HT1080 (cell line): ENCODE results near the gene PRKCA. TPM values are rescaled to one million over a fixed set of nuclear protein-coding genes. Genes with fewer than 3 reads are reported as not detected.
"Not testable (repeated sequence)": the region's sequence is repeated elsewhere in the genome, so short reads cannot be mapped to it uniquely, and the experiment has no call there.

Experiments
- DNase-seq: peaks from one replicate; pipeline ENCODE4 v3.0.0-alpha.2; 2015; ENCODE audit warnings: low read depth
- total RNA-seq: library from RNA; depleted of rRNA; stranded (reverse); fragments of >200 nt; shearing (Covaris generic); gene quantifications from 2 replicates; pipeline ENCODE4 v1.2.3, GENCODE V29; 2014

Gene PRKCA
- total RNA-seq, 1 experiment from 2014 or later = 24.1 TPM

- DNase-seq = not testable (repeated sequence)
Observed at GRCh38 chr17:66350576-66350975, 48.2 kb downstream of the PRKCA start.

GRCh38 chr17:66351033-66351432 lies 48.6 kb downstream of the PRKCA start:
- DNase-seq = no peak

DNA sequence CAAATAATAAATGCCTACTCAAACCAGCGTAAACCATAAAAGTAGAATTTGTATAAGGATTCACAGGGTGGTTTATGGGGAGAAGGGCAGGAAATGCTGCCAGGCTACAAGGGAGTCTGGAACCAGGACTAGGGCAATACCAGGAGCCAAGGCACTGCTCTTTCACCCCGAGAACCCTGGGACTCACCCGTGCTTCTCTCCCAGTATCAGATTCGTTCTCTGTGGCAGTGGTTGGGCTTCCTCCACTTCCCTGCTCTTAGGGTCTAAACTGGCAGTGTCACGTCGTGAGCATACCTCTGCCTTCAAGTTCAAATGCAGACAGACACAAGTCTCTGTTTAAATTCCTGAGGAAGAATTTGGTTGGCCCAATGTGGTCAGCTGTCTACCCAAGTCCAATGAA lies 49.3 kb downstream of the PRKCA start:
- DNase-seq = no peak

DNA sequence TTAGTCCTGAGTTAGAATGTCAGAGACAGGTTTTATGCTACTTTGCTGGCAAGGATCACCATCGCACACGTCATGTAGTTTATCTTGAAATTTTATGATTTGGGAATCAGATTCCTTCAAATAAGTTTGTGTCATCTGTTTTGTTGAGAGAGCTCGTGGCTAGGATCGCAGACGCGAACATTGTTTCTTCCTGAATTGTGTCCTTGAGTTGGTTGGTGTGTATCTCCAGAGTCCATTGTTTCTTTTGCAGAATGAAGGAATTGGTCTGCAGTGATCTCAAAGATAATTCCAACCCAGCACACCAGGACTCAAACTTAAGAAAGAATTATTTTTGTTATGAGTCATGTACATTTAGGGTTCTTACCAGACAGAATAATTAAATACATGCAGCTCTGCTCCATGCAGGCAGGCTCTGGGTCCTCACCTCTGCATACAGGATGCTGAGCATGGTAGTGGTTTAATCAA lies 51.6 kb downstream of the PRKCA start:
- peak; percentile 13 for DNase-seq

DNA sequence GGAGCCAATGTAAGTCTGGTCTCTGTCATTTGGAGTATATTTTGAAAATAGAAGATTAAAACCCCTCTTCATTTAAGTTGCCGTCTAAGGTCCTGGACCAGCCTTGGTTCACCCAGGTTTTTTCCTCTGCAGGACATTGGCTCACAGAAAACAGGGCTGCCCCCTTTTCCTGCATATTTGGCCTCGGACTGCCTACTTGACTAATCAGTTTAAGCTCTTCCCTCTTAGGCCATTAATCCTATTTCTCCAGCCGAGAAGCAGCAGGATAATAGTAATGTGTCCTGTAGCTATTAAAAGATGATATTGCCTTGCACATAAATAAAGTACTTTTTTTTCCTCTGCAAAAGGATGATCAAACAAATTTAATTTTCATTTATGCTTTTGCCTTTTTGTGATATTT lies 52.1 kb downstream of the PRKCA start:
- no peak for DNase-seq

DNA sequence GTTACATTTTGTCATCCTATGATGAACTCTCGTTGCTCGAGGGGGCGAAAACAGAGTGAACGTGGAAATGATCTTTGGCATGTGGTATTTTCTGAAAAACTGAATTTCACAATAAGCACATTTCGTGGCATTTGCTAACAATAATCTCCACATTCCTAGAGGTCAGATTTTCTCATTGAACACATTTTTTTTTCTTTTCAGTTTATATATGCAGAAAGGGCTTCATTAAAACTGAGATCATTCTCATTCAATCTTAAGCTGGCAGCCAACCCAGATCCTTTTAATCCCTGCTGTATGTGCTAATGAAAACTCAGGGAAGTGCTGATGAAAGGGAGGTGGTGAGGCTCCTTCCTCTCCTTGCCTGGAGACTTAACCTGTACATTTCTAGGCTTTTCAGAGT lies 52.6 kb downstream of the PRKCA start:
- no peak for DNase-seq

DNA sequence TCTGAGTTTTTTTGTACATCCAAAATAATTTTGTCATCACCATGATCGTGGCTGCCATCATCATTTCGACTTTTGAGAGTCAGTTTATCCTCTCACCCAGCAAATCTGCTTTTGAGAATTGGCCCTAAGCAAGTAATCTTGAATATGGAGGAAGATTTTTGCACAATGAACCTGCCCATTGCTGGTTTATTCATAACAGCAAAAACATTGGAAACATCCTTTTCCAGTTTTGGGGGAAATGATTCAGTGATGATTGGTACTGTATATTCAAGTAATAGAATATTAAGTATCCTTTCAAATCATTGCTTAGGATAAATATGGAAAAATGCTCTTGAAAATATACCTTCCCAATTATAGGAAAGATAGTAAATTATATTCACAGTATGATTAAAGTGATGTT lies 53.1 kb downstream of the PRKCA start:
- DNase-seq = no peak

- peak; percentile 48 for DNase-seq
Observed at GRCh38 chr17:66357037-66357436, 54.6 kb downstream of the PRKCA start.

DNA sequence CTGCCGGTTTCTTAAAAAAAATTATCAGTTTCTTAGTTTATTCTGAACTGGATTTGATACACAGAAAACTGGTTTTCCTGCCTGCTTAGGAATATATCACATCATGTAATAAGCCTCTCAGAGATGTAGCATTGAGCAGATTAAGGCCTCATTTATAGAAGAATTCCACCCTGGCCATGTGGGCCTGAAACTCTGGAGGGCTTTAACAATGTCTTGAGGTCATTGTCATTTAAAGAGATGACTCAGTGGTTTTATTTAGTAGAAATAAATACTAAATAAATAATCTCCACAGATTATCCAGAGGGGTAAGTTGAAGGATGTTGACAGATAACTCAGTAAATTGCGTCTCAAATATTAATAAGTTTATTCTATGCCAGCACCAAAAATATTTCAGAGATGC lies 56.9 kb downstream of the PRKCA start:
- DNase-seq = no peak

- not testable (repeated sequence) for DNase-seq
Observed at GRCh38 chr17:66360961-66361565, 58.6 kb downstream of the PRKCA start.

DNA sequence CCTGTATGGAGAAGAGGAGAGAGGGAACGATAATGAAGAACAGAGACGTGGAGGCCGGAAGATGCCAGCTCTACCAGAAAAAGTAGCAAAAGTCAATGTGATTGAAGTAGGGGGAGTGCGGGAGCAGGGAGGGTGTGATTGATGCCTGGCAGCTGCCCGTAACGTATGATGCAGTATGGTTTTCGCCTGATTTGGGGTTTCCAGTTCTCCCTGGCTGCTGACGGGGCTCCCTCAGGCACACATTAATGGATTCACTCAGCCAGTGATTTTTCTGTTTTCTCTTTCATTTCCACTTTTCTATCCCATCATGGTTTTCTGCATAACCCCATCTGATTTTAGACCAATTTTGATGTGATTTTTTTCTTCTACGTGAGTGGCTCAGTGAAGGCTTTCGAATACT lies 62.1 kb downstream of the PRKCA start:
- no peak for DNase-seq

- no peak for DNase-seq
Observed at GRCh38 chr17:66364990-66365490, 62.6 kb downstream of the PRKCA start.

DNA sequence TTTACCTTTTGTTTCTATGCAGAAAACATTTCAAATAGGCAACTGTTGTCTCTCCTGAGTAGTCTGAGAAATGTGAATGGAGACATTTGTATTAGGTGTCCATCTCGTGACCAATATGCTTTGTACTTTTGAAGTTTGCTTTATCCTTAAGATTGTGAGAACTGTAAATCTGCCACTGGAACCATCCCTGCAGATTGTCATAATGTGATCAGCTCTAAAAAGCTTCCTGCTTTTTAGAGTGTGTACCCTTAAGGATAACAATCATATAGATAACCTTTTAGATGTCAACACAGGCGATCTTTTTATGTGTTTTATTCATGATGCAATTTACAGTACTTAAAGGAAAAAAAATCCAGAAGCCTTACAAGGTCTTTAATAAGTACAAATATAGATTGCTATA lies 63.5 kb downstream of the PRKCA start:
- DNase-seq = no peak

GRCh38 chr17:66367107-66367506 lies 64.7 kb downstream of the PRKCA start:
- DNase-seq = no peak

GRCh38 chr17:66369830-66370229 lies 67.4 kb downstream of the PRKCA start:
- no peak for DNase-seq

GRCh38 chr17:66371561-66371960 lies 69.1 kb downstream of the PRKCA start:
- DNase-seq = no peak

DNA sequence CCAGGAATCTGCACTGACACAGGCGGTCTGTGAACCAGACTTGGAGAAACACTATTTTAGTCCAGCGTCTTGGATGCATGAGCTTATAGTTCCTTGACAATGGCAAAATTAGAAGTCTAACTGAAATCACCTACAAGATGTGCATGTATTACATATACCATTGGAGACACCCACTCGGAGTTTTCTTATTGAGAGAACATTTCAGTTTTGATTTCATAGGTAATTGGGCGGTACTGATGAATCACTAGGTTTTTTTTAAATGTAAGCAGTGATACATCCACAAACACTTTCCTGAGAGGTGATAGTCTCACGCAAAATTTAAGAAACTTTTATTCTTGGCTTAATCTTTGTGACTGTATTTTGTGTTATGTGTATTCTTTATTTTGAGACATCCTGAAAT lies 69.8 kb downstream of the PRKCA start:
- DNase-seq = no peak

DNA sequence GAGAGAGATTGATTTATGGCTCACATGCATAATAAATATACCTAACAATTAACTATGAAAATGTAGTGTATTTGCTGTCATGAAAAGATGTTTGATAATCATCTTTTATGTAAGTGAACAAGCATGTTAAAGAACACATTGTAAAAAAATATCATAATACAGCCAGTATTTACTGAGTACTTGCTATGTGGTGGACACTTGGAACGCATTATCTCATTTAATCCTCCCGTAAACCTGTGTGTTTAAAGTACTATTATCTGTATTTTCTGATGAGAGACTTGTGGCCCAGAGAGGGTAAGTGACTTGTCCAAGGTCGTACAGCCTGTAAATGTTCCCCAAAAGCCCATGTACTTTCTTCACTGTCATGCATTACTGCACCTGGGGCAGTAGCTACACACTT lies 70.7 kb downstream of the PRKCA start:
- DNase-seq = no peak

GRCh38 chr17:66373944-66374817 lies 71.8 kb downstream of the PRKCA start:
- peak; percentile 12 for DNase-seq

DNA sequence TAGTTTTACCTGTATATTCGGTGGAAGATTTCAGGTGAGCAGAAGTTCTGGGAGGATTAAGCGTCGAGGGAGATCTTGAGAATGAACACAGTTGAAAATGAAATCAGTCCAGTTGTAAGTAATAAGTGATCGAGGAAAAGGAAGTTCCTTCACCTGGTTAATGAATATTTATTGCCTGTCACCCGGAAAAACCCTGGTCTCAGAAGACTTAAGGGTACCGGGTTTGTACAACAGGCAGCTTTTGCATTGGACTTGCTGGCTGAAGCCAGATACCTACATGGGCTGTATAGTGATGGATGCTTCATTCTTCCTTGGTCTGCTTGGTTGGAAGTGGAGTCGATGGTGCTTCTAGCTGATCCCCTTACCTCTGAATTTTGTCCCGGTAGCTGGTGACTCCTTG lies 72.7 kb downstream of the PRKCA start:
- DNase-seq = no peak

GRCh38 chr17:66378296-66378695 lies 75.9 kb downstream of the PRKCA start:
- peak; percentile 11 for DNase-seq

- no peak for DNase-seq
Observed at GRCh38 chr17:66379544-66379943, 77.1 kb downstream of the PRKCA start.

DNA sequence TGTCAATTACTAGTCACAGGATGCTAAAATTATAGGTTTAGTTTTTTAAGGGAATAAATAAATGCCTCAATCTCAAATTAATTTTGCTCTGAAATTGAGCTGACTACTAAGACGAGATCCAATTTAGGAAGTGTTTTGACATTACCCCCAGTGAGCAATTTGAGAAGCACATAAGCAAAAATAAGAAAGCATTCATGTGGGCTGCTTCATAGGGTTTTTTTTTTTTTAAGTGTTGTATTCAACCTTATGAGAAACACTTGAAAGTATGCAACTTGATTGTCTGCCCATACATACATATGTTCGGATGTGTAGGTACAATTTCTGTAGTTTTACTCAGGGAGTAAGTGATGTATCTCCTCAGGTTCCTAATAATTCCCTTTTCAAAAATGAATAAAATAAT lies 77.6 kb downstream of the PRKCA start:
- DNase-seq = no peak
